NCI-H2029 treated with DMSO at 0.1 percent for 48 hours (cell line): ENCODE results near the gene XCL1.
"Not testable (repeated sequence)": the region's sequence is repeated elsewhere in the genome, so short reads cannot be mapped to it uniquely, and the experiment has no call there.

Experiments
- DNase-seq: peaks from one replicate; lab custom pipeline; 2025; lab: John Stamatoyannopoulos, UW

Gene XCL1, protein sequence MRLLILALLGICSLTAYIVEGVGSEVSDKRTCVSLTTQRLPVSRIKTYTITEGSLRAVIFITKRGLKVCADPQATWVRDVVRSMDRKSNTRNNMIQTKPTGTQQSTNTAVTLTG

DNA sequence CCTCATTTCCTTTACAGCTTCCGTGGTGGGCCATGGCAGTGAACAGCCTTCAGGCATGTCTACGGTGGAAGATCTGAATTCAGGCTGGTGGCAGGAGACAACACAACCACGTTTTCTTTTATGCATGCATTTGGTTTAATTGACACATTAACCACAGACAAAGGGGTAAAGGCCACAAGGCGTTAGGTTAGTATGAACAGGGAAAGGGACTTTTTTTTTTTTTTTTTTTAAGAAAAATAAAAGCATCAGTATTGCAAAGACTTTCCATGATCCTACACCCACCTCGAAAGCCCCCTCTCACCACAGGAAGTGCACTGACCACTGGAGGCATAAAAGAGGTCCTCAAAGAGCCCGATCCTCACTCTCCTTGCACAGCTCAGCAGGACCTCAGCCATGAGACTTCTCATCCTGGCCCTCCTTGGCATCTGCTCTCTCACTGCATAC, at the start of gene XCL1:
TSS of gene XCL1 (plus strand) at position 361 of the 444 bp plus-strand sequence. CDS start at position 394, 33 bp downstream.
- not testable (repeated sequence) for DNase-seq

DNA sequence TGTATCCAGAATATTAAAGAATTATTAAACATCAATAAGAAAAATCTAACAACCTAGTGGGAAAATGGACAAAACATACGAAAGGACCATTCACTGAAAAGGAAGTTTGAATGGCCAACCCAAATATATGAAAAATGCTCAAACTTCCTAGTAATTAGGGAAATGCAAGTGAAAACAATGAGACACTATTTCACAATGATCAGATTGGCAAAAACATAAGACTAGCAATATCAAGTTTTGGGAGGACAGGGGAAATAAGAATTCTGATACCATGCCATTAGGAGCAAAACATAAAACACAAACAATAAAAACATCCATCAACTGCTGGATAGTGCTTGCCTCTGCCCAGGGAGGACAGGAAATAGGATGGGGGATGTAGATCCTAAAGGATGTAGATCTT, 46.9 kb upstream of the XCL1 start:
- no peak for DNase-seq

DNA sequence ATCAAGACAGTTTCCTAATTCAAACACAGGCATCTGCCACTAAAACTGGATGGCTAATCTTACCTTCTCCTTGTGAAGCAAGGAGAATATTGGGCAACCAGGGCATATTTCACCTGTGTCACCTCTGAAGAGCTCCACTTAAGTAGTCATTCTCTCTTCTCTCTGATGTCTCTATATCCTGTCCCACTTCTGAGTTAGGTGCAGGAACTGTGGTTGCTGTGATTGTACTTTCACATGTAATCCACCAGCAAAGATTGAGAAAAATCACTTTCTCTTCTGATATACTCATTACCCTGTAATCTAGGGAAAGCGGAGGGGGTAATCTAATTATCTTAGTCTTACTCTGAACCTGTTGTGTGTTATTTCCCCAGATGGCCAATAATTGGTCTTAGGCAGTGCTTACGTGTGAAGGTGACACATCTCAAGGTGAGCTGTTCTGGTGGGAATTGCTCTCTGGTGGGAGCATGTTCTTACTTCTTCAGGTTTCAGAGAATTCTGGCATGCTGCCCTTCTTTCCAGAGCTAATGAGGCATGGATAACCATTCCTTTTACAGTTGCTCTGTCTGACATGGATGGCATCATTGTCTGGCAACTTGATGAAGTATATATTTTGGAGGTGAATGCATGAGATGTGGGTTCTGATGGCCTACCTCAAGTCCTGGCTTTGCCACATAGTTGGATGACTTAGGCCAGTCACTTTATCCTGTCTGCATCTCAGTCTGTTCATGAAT, 44.6 kb upstream of the XCL1 start:
- no peak for DNase-seq

DNA sequence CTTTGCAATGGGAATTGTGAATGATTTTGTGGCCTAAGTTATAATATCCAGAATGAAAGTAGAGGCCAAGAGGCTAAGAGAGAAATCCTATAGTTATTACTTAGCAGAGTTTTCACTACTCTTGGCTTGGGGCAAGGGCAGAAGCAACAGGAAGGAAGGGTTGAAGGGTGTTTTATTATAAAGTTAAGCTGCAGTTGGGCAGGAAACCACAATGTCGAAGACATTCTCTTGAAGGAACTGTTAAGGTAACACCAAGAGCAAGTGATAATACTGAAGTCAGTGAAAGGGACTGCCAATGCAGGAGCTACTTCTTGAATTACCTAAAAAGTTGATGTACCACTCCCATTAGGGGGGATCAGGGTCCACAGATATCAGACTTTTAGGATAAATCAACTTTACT, 40.9 kb upstream of the XCL1 start:
- DNase-seq, result no peak

DNA sequence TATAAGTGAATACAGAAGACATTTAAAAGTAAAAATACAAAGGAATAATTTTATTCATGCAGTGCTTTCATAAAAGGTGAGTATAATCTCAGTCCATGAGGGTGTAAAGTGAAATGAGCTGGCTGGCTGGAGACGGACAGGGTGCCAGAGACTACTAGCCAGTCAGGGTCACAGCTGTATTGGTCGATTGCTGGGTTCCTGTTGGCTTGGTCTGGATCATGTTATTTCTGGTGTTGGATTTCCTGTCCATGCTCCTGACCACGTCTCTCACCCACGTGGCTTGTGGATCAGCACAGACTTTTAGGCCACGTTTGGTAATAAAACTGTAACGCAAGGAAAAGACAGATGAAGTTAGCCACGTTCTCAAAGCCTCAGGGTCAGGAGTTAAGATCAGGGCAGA, 35.6 kb upstream of the XCL1 start:
- DNase-seq, result not testable (repeated sequence)

DNA sequence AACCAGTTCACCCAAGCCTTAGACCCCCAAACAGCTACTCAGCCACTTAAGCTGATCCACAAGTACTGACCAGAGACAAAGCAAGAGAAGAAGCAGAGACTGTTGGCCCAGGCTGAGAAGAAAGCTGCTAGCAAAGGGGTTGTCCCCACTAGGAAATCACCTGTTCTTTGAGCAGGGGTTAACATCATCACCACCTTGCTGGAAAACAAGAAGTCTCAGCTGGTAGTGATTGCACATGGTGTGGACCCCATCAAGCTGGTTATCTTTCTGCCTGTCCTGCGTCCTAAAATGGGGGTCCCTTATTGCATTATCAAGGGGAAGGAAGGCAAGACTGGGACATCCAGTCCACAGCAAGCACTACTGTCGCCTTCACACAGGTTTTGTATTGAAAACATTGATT, 33.4 kb upstream of the XCL1 start:
- not testable (repeated sequence) for DNase-seq

DNA sequence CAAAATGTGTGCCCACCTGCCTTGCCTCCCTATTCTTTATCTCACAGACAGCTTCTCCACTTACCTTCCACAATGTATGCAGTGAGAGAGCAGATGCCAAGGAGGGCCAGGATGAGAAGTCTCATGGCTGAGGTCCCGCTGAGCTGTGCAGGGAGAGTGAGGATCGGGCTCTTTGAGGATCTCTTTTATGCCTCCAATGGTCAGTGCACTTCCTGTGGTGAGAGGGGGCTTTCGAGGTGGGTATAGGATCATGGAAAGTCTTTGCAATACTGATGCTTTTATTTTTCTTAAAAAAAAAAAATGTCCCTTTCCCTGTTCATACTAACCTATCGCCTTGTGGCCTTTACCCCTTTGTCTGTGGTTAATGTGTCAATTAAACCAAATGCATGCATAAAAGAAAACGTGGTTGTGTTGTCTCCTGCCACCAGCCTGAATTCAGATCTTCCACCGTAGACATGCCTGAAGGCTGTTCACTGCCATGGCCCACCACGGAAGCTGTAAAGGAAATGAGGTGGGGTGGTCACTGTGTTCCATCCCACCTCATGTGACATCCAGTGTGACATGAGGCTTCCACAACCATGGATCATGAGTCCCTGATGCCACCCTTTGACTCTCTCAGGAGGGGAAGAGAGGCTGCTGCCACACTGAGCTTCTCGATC, 32.4 kb upstream of the XCL1 start, which contains the start of gene XCL2:
TSS of gene XCL2 (minus strand) at position 158 of the 659 bp plus-strand sequence. CDS start at position 125, 33 bp downstream.
- not testable (repeated sequence) for DNase-seq

DNA sequence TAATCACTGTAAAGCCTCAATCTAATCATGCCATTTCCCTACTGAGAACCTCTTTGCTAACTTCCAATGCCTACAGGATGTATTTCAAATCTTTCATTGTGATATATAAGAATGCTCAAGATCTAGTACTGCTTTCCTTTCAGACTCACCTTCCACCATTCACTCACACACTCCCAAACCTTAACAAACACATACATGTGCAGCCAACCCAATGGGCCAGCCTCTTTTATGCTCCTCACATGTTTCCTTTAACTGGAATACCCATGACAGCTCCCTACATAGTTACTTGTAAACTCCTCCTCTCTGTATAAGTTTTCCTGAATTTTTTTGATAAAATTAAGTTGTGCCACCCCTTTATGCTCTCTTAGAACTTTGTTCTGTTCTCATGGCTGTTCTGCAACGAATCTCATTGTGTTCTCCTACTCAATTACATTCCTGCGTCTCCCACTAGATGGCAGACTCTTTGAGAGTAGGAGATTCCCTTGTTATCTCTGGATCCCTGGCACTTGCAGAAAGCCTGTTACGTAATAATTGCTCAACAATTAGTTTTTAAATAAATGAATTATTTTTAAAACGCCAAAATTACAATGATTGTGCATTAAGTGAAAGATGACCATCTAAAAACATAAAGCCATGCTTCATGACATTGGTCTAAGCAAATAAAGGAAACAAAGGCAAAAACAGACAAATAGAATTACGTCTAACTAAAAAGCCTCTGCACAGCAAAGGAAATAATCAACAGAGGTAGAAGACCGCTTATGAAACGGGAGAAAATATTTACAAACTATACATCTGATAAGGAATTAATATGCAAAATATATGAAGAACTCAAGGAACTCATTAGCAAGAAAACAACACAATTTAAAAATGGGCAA, 30.5 kb upstream of the XCL1 start:
- not testable (repeated sequence) for DNase-seq

DNA sequence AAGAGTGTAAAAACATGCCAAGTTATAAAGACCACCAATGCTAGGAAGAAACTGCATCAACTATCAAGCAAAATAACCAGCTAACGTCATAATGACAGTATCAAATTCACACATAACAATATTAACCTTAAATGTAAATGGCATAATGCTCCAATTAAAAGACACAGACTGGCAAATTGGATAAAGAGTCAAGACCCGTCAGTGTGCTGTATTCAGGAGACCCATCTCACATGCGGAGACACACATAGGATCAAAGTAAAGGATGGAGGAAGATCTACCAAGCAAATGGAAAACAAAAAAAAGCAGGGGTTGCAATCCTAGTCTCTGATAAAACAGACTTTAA, 29.9 kb upstream of the XCL1 start:
- not testable (repeated sequence) for DNase-seq

DNA sequence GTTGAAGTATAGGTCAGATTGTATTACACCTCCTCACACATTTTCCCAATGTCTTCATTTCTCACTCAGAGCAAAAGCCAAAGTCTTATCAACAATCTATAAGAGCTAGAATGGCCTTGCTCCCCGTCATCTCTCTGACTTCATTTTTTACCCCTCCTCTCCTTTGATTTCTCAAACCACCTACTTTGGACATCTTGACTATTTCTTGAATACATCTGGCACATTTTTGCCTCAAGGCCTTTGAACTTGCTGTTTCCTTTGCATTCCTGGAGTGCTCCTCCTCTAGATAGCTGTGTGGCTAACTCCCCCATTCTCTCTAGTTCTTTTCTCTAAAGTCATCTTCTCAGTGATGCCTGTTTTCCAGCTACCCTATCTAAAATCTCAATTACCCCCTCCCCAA, 25.4 kb upstream of the XCL1 start:
- DNase-seq, result no peak

DNA sequence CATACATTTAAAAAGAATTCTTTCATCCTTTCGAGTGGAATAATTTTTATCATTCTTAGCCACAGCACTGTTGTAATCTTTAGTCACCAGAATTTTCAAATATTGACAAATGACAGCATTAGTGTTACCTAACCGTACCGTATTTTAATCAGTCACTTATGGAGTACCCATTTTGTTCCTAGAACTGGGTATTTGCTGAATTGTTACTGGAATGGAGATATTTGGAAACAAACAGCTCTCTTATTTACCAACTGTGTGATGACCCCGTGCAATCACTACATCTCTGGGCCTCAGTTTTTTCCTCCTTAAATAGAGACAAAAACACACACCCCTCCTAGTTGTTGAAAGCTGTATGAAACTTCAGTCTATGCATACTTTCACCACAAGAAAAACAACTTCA, 24.7 kb upstream of the XCL1 start:
- DNase-seq, result no peak

DNA sequence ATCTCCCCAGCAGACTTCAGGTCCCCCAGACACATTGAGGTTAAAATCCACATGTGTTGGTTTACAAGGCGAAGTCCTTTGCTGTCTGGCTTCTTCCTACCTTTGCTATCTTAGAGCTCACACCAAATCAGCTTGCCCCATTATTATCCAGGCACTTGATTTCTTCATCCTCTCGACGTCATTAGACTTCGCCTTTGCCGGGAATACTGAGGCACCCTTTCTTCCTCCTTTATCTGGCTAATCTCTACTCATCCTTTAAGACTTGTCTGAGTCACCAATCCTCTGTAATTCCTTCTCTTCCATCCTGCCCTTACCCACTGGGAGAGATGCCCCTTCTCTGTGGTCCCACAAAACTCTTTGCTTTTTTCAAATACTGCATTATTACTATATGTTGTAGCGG, 23.4 kb upstream of the XCL1 start:
- no peak for DNase-seq

DNA sequence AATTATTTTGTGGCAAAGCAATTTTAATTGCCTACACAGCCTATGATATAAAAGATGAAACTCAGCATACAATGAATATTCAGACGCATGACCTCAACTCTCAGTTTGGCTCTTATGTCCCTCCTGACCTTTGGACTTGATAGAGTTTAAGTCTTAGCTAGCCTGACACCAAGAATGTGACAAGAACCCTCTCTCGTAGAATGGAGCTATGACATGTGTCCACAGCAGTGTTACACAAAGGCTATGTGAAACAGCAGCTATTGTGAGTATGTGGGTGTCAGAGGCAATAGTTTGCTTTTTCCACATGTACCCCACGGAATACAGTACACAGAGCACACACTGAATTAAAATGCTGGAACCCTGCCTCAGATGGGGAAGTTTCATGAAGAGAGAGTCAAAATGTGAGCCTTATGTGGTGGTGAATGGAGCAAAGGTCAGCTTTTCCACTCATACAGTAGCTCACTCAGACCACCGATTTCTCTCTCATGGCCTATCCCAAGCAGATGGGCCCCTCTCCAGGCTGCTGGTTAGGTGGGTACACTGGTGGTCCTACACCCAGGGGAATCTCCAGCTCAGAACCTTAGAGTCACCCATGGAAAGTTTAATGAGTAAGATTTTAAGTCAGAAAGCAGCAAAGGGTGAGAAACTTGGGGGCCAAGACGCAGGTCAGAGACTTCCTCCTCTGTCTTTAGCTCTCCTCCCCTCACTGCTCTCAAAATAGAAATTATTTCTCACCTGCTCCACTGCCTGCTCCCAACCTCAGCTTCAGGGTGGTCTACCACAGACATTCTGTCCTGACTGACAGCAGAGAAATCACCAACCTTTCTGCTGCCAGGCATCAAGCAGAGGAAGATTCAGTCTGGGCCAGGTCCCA, 22.5 kb upstream of the XCL1 start:
- no peak for DNase-seq

DNA sequence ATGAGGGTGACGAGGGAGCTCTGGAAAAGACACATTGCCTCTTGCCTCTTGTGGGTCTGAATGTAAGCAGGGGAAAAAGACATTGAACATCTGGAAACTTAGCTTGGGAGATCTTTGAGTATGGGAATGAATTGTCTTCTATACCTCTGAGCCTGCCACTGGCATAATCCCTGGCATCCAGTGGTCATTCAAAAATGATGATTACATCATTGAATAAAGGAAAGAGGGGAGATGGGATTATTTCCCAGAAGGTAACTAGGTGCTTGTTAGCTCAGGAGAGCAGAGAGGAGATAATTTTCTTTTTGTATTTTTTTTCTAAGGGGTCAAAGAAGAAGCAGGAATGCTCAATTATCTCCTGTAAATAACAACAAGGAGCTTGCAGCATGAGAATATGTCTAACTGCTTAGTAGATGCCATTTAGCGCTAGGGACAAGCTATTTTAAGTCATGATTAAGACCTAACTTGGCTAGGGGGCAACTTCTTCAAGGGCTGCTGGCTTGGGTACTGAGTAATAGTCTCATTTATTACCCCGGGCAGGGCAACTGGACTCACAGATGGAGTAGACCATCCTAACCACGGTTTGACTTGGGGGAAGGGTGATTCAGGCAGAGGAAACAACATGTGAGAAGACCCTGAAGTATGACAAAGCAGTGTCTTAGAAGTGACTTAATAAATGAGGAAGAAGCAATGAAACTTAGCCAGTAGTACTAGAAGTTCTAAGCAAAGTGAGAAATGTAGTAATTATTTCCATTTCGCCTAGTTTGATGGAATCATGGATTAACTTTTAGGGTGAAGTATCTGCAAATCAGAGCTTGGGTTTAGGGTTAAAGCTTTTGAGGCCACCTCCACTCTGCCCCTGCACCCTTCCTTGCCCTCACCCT, 21.6 kb upstream of the XCL1 start:
- no peak for DNase-seq

DNA sequence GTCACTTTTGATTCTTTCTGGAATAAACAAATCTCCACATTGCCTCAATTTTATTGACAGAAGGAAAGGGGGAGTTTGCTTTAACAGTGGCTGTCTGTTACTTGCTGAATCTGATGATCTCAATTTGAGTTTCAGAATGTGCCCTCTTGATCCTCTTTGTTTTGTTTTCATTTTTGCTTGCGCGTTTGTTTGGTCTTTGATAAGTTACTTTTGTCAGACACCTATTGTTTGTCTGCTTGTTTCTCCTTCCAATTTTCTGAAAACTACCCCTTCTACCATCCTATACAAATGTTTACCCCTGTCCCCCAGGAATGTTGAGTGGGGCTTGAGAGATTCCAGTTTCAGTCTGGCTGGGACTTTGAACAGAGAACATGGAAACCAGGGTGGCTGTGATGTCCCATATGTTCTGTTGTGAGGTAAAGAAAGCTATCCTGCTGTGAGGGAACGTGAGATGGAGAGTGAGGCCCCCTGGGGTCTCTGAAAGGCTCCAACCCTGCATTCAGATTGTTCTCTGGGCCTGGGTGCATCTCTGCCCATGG, 20.8 kb upstream of the XCL1 start:
- no peak for DNase-seq

DNA sequence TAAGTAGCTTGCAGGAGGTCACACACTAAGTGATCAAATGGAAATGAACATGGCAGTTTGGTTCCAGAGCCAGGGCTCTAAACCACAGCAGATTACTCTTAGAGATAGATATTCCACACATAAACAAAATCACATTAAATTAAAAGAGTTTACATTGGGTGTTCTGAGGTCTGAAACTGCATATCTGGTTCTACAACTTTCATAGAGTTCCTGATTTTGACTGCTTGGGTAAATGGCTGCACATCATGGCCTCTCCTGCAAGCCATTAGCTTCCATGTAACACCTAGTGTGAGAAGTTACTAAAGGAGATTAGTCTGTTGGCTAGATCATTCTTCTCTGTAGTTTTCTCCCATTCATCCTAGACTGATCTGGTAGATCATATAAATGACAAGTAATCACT, 19.8 kb upstream of the XCL1 start:
- no peak for DNase-seq

DNA sequence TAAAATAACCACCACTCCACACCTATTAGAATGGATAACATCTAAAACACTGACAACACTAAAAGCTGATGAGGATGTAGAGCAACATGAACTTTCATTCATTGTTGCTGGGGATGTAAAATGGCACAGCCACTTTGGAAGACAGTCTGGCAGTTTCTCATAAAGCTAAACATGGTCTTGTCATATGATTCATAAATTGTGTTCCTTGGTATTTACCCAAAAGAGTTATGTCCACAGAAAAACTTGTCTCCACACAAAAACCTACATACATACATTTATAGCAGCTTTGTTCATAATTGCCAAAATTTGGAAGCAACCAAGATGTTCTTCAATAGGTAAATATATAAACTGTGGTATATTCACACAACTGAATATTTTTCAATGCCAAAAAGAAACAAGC, 16.0 kb upstream of the XCL1 start:
- no peak for DNase-seq

DNA sequence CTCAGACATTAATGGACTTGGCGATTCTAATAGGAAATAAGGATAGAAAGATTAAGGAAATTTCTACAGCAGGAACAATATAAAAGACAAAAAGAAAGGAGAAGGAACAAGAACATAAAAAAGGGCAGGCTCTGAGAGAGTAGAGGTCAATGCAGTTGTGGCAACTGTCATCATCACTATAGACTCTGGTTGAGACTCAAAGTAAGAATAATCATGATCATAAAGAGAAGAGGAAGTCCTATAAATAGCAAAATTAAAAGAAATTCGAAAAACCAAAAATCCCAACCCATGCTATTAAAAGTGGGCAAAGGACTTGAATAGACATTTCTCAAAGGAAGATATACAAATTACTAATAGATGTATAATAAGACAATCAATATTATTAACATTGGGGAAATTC, 14.4 kb upstream of the XCL1 start:
- no peak for DNase-seq

DNA sequence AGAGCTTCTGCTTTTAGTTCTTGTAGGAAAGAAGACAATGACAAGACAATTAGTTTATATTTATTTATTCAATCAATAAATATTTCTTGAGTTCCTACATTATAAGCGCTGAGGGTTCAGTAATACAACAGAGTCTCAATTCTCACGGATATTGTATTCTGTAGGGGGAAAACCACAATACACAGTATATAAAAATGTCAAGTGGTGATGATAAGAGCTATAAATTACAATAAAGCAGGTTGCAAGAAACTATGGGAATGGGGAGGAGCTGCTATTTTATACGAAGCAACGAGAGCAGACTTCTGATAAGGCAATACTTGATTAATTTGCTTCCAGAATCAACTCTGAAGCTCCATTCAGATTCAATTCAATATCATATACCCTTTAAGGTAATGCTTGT, 10.6 kb upstream of the XCL1 start:
- no peak for DNase-seq

DNA sequence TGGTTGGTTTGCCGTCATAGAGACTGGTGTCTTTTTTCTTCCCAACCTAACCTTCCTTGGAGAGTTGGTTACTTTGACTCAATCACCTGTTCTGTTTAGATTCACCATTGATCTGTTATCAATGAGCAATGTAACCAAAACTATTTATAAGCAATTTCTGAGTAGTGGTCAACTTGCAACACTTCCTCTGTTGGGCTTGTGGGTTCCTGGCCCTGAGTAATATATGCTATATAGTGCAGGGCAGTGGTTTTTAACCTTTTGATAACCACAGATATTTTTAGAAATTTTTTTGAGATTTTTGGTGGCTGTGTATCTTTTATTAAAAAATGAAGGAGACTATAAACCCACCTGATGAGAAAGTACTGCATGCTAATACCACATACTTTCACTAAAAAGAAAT, 9.4 kb upstream of the XCL1 start:
- no peak for DNase-seq
